GM19438 (cell line): ENCODE results near the gene USP15.
A peak's percentile ranks its signal among the peaks of the same experiment; 100 is the strongest.

Experiments
- ATAC-seq: cut with Tn5 transposase; IDR thresholded peaks from one replicate; pipeline ENCODE4 v1.9.1; 2021; ENCODE audit warnings: low read depth; ENCODE audit not compliant: unreplicated experiment

USP15 gene

GRCh38 chr12:62259993-62260732 lies at the start of gene USP15:
USP15 (plus strand) TSS chr12:62260404; CDS start chr12:62260415, 11 bp downstream.
- ATAC-seq, result peak; percentile 76

- peak; percentile 73 for ATAC-seq
These were observed 49.8 kb upstream of the USP15 start for GRCh38 chr12:62210422-62210821.

- ATAC-seq, result no peak
These were observed 48.7 kb upstream of the USP15 start for GRCh38 chr12:62211510-62211909.

DNA sequence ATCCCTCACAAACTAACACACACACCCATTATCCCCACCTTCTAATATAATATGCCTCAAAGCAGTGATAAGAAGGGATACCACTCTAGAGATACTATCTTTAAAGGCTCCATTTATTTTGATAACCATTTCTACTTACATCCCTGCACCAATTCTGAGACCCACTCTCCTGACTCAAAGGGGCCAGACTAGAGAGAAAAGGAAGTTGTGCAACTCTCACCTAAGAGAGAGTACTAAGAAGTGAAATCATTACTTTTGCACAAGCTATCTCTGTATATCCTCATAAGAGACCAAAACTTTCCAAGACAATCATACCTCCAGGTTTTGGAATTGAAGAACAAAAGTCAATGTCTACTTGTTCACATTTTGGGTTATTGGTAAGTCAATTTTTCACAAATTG lies 45.4 kb upstream of the USP15 start:
- no peak for ATAC-seq

GRCh38 chr12:62215506-62215905 lies 44.7 kb upstream of the USP15 start:
- no peak for ATAC-seq

- ATAC-seq, result no peak
These were observed 42.6 kb upstream of the USP15 start for GRCh38 chr12:62217466-62218194.

- ATAC-seq, result no peak
These were observed 39.1 kb upstream of the USP15 start for GRCh38 chr12:62221107-62221506.

GRCh38 chr12:62224601-62225000 lies 35.6 kb upstream of the USP15 start:
- ATAC-seq, result no peak

GRCh38 chr12:62227091-62227490 lies 33.1 kb upstream of the USP15 start:
- ATAC-seq, result no peak

DNA sequence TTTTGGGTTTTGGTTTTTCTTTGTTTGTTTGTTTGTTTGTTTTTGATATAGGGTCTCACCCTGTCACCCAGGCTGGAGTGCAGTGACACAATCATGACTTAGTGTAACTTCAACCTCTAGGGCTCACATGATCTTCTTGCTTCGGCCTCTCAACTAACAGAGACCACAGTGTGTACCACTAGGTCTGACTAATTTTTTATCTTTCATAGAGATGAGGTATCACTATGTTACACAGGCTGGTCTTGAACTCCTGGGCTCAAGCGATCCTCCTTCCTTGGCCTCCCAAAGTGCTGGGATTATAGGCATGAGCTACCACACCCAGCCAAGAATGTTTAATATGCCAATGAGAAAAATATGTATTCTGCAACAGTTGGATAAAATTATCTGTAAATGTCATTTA lies 29.6 kb upstream of the USP15 start:
- no peak for ATAC-seq

GRCh38 chr12:62232143-62232729 lies 28.0 kb upstream of the USP15 start:
- no peak for ATAC-seq

GRCh38 chr12:62233805-62234204 lies 26.4 kb upstream of the USP15 start:
- no peak for ATAC-seq

- ATAC-seq, result no peak
These were observed 20.6 kb upstream of the USP15 start for GRCh38 chr12:62239571-62239970.

DNA sequence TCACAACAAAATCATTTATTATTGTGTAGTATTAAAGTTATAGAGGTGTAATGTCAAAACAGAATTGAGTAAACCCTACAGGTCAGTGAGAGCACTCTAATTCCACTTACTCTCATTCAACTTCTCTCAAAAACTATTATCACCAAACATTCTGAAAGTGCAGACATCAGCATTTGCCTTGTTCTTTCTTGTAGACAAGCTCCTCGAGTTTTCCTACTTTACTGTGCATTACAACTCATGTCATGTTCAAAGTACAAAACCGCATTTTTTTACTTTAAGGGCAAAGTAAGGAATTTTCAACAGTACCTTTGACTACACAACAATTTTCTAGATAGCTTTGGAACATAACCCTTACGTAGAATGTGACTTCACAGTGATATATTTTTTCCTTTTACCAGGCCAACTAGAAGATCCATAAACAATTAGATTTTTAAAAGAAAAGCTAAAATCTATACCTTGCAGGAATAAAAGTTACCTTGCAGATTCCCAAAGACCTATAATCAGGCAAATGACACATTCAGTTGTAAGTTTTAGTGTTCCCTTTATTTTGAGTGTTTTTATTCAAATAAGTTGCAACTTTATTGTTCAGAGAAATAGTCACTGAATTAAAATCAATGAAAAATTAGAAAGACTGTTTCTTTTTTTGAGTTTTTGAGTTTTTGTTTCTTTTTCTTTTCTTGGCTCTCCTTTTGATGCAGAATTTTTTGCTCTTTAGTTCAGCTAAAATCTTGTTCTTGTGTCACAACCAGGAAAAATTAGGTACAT lies 12.7 kb upstream of the USP15 start:
- no peak for ATAC-seq

- no peak for ATAC-seq
These were observed 11.3 kb upstream of the USP15 start for GRCh38 chr12:62248873-62249272.

DNA sequence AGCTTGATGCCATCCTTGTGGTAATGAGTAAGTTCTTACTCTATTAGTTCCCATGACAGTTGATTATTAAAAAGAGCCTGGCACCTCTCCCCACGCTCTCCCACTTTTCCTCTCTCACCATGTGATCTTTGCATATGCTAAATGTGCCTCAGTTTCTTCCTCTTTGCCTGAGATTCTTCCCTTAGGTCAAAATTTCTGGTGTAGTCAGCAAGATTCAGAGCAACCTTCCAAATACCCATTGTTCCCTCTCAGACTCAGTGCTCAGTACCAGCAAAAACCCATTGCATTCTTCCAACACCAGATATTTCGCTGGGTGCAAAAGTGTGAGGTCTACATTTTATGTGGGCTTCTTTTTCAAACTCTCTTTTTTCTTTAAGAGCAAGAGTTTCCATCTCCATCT lies 10.8 kb upstream of the USP15 start:
- ATAC-seq, result no peak

- ATAC-seq, result peak; percentile 96
These were observed 9.3 kb upstream of the USP15 start for GRCh38 chr12:62250671-62251608.

GRCh38 chr12:62251609-62251958 lies 8.6 kb upstream of the USP15 start:
- peak; percentile 26 for ATAC-seq

DNA sequence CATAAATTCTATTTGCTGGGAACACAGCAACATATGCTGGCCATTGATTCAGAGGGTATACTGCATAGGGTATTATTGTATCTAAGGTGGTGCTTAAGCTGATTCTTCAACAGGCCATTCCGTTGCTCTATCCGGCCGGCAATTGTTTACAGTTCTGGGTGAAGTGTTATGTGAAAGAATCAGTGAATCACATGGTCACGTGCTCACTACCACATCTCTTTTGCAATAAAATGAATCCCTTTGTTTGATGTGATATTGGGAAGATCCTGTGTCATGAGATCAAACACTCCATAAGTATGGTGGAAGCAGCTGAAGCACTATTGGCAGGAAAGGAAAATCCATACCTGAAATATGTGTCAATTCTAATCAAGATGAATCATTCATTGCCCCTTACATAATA lies 7.6 kb upstream of the USP15 start:
- no peak for ATAC-seq

- ATAC-seq, result no peak
These were observed 5.2 kb upstream of the USP15 start for GRCh38 chr12:62254967-62255366.
